Astrocyte of the spinal cord (primary cell): ENCODE results near the gene TMPRSS9.
A peak's percentile ranks its signal among the peaks of the same experiment; 100 is the strongest.

Source experiments
- DNase-seq: peaks from one replicate; pipeline ENCODE4 v3.0.0; 2011; ENCODE audit warnings: low read depth, low spot score
- H3K4me3 ChIP-seq: 2 replicates; pipeline ENCODE4 v1.5.1; 2011; ENCODE audit warnings: low read depth, mild to moderate bottlenecking, low read length, moderate library complexity
- in situ Hi-C: cut with HindIII; loops from 2 replicates; pipeline ENCODE4 v1.10.0; 2017; ENCODE audit warnings: low sequenced_read_pairs
- TF ChIP-seq, protein P1 (sequence below): IDR thresholded peaks from 2 replicates; pipeline ENCODE4 v1.5.1; 2012; ENCODE audit warnings: low read depth, mild to moderate bottlenecking, low read length, inconsistent platforms

The TMPRSS9 gene

DNA sequence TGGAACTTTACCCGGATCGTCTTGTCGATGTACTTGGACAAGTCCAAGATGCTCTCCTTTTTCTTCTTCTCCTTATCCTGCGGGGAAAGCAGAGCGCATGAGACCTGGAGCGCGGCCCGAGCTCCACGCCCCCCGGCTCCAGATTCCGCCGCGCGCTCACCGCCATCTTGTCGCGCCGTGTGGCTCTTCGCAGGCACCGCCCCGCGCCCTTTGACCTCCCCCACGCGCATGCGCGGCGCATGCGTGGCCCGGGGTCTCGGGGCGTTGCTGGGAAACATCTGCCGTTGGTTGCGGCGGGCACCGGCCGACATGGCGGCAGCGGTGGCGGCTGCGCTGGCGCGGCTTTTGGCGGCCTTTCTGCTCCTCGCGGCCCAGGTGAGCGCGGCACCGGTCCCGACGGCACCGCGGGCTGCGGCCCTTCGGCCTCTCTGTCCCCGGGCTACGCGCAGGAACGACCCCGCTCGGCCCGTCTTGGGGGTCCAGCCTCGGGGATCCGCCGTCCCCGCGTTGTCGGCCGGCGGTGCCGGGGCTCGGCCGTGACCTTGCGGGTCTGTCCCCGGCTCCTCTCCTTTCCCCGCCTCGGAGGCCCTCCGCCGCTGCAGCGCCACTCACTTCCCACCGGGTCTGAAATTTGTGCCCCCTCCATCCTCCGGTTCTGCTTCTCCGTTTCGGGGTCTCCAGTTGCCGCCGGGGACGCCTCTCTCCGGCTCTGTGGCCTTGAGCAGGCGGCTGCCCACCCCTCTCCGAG, 31.5 kb upstream of the TMPRSS9 start, which contains the start of the genes LSM7 and SPPL2B:
Gene LSM7, minus strand, starts transcription at position 186 of the 748 bp plus-strand sequence. Its CDS starts 20 bp downstream, at position 166.
Gene SPPL2B, plus strand, starts transcription at position 284 of the 748 bp plus-strand sequence. Its CDS starts 26 bp downstream, at position 310.
- in situ Hi-C loops, result no loop called here
- H3K4me3 ChIP-seq, result peak within 1 kb of the TSS; percentile 97
- TF ChIP-seq, protein P1, sequence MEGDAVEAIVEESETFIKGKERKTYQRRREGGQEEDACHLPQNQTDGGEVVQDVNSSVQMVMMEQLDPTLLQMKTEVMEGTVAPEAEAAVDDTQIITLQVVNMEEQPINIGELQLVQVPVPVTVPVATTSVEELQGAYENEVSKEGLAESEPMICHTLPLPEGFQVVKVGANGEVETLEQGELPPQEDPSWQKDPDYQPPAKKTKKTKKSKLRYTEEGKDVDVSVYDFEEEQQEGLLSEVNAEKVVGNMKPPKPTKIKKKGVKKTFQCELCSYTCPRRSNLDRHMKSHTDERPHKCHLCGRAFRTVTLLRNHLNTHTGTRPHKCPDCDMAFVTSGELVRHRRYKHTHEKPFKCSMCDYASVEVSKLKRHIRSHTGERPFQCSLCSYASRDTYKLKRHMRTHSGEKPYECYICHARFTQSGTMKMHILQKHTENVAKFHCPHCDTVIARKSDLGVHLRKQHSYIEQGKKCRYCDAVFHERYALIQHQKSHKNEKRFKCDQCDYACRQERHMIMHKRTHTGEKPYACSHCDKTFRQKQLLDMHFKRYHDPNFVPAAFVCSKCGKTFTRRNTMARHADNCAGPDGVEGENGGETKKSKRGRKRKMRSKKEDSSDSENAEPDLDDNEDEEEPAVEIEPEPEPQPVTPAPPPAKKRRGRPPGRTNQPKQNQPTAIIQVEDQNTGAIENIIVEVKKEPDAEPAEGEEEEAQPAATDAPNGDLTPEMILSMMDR, result no peak
- DNase-seq, result peak; percentile 88

DNA sequence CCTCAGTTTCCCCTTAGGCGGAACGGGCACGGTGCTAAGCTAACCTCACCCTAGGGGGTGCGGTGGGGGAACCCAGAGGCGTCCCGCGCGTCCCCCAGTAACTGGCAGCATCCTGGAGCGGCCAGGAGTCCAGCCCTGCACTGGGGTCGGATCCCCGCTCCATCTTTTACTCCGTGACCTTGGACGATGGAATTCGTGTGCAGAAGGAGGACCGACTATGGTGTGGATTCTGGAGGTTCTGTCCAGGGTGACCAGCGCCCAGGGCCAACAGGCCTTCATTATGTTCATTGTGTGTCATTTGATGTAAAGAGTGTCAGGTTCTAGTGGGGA, 31.0 kb upstream of the TMPRSS9 start:
- in situ Hi-C loops, result no loop called here
- TF ChIP-seq, protein P1, result no peak
- no peak for DNase-seq
- H3K4me3 ChIP-seq, result peak overlapping the region; percentile 97

DNA sequence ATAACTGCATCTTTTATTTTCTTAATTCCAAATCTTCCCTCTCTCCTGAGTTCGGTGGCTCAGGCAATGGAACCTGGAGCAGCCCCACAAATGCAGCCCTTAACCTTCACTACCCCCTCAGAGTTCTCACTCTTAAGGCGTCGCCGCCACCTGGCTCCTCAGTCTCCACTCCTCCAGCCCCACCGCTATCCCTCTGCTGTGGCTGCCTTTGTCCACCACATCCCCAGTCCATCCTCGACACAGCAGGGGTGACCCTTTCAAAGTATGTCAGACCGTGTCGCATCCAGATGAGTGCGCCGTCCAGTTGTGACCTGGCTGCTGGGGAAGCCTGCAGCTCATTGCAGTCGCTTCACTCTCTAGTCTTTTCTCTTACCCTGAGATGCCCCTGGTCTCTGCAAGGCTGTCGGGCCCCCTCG, 30.6 kb upstream of the TMPRSS9 start:
- TF ChIP-seq, protein P1, result no peak
- DNase-seq, result no peak
- in situ Hi-C loops, result no loop called here
- H3K4me3 ChIP-seq, result peak overlapping the region; percentile 97

DNA sequence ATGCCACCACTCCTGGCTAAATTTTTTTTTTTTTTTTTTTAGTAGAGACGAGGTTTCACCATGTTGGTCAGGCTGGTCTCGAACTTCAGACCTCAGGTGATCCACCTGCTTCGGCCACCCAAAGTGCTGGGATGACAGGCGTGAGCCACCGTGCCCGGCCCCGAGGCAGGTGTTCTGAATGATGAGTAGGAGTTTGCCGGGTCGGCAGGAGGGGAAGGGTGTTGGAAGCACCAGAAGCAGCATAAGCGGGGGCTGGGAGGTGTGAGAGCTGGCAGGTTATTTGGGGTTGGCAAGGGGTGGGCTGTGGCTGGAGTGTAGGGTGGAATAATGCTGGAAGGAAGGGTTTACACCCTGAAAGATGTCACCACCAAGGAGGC, 29.8 kb upstream of the TMPRSS9 start:
- DNase-seq, result no peak
- in situ Hi-C loops, result no loop called here
- TF ChIP-seq, protein P1, result no peak
- no peak overlapping the region for H3K4me3 ChIP-seq

DNA sequence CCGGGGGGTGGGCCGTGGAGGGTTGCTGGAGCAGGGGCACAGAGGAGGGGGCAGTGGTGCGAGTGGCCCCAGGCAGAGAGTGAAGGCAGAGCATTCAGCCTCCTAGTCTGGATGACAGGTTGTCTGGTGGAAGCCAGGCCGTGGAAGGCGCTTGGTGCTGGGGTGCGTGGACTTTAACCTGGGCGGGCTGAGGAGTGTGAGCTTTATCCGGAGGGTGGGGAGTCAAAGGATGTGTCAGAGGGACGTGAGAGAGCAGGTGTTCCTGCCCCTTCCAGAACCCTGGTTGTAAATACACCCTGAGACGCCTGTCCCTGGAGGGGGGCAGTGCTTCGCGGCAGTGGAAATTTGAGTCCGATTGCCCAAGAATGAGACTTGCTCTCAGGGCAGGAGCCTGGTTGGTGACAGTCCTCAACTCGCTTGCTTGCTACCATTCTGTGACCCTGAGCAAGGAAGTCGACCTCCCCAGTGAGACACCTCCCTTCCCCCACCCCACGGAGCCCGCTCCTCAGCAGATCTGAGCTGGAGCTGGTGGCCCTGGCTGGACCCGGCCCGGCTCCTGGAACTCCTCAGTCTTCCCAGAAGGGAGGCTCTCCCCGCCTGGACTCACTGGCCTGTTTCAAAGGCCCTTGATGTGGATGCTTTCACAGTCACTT, 29.3 kb upstream of the TMPRSS9 start:
- in situ Hi-C loops, result no loop called here
- DNase-seq, result no peak
- TF ChIP-seq, protein P1, result no peak
- no peak overlapping the region for H3K4me3 ChIP-seq

DNA sequence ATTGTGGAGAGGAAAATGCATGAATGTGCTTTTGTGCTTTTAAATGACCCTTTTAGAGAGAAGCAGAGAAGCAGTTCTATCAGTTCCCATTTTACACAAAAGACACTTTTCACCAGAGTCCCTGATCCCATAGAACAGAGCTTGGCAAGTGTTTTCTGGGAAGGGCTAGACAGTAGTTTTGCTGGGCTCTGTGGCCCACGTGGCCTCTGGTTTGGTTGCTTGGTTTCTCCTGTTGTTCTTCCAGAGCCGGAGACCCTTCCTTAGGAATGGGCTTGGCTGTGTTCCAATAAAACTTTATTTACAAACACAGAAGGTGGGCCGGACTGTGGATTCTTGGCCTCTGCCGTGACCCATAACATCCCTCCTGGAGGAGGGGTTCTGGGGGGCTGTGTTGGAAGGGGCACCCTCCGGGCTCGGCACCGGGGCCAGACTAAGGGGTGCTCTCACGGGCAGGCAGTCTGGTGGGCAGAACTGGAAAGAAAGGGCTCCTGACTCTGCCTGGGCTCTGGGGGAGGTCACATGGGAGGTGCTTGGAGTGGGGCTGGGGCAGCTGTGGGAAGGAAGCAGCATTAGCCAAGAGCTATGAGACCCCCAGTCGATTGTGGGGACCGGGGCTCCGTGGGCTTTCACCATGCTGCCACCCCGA, 28.3 kb upstream of the TMPRSS9 start:
- in situ Hi-C loops, result no loop called here
- no peak overlapping the region for H3K4me3 ChIP-seq
- no peak for DNase-seq
- TF ChIP-seq, protein P1, result no peak
